K562 (cell line): ENCODE data around the gene FAHD2B. TPM values are rescaled to one million over a fixed set of nuclear protein-coding genes. Genes with fewer than 3 reads are reported as not detected.

Experiments used
- ATAC-seq: fragments of 200-7000 bp; cut with Tn5 transposase; 3 replicates; pipeline ENCODE4 v1.9.1; 2020; ENCODE audit warnings: moderate library complexity
- BruUV-seq: library from RNA; stranded (reverse); fragments of 400-500 nt; replicated peaks from 2 replicates; lab custom pipeline; 2021; lab: Mats Ljungman, UMichigan
- CTCF ChIA-PET: fragments of 300-600 bp; formaldehyde crosslinking; extraction: SDS; loops from one replicate; lab custom pipeline; 2021; ENCODE audit warnings: low intra/inter-chr PET ratio; lab: Yijun Ruan, JAX
- POLR2A ChIA-PET: fragments of 300-600, 350-650 bp; sonication (Branson Sonifier 250); formaldehyde crosslinking; extraction: SDS; loops from one replicate; lab custom pipeline; 2021; ENCODE audit warnings: antibody characterized with exemption, inconsistent platforms; lab: Yijun Ruan, JAX
- DNase-seq, 4 experiments: peaks; one replicate each; pipeline versions ENCODE4 v3.0.0 to v3.0.0-alpha.2; 2011 to 2018; ENCODE audit warnings: low spot score in 3 of 4, mixed read lengths in 3 of 4; ENCODE audit errors: extremely low read depth in 1 of 4
- FAIRE-seq: peaks from 2 replicates; lab custom pipeline; 2011; peaks lifted over from hg19 to GRCh38; lab: Jason Lieb, UNC
- H2AFZ ChIP-seq: 2 replicates; pipeline ENCODE4 v1.6.0; 2011; ENCODE audit warnings: low read depth, low read length, control low read depth, inconsistent platforms
- H3K27ac ChIP-seq: fragments of 200-600 bp; 3 replicates; pipeline ENCODE4 v1.8.0; 2011; ENCODE audit warnings: low read depth, mild to moderate bottlenecking, control low read depth, inconsistent platforms, low read length, moderate library complexity, mixed read lengths; ENCODE audit errors: extremely low read depth
- H3K27me3 ChIP-seq, 2 experiments: fragments of 300-600 bp in 1 of 2; 2 replicates in 1 of 2; 3 replicates in 1 of 2; pipeline versions ENCODE4 v1.6.0 to v1.8.0; 2011; ENCODE audit warnings: inconsistent platforms in 2 of 2, low read length in 2 of 2, mild to moderate bottlenecking in 1 of 2, mixed read lengths in 1 of 2, moderate library complexity in 1 of 2; ENCODE audit not compliant: control insufficient read depth in 2 of 2, insufficient read depth in 2 of 2
- H3K36me3 ChIP-seq: fragments of 300-600 bp; 3 replicates; pipeline ENCODE4 v1.8.0; 2011; ENCODE audit warnings: mild to moderate bottlenecking, low read length, inconsistent platforms; ENCODE audit not compliant: control insufficient read depth, insufficient read depth
- H3K4me1 ChIP-seq, 2 experiments: fragments of 200-600 bp in 1 of 2; replicated peaks in 1 of 2; 2 replicates in 1 of 2; 3 replicates in 1 of 2; pipeline versions ENCODE4 v1.5.1 to v1.8.0; 2011; ENCODE audit warnings: inconsistent platforms in 2 of 2, low read length in 2 of 2, mild to moderate bottlenecking in 1 of 2, mixed read lengths in 1 of 2, moderate library complexity in 1 of 2; ENCODE audit not compliant: control insufficient read depth in 2 of 2, insufficient read depth in 2 of 2
- H3K4me2 ChIP-seq: 2 replicates; pipeline ENCODE4 v1.6.1; 2011; ENCODE audit warnings: low read length, control low read depth, inconsistent platforms, mixed read lengths; ENCODE audit not compliant: insufficient read depth
- H3K4me3 ChIP-seq: fragments of 200-600 bp; sonication (generic), shearing (Covaris generic); 2 replicates; pipeline ENCODE4 v1.5.1; 2016; ENCODE audit warnings: control low read depth, inconsistent platforms
- H3K79me2 ChIP-seq: fragments of 200-600 bp; 3 replicates; pipeline ENCODE4 v1.8.0; 2011; ENCODE audit warnings: low read length, inconsistent platforms; ENCODE audit not compliant: control insufficient read depth, insufficient read depth
- H3K9ac ChIP-seq, 2 experiments: 2 replicates each; pipeline versions ENCODE4 v1.6.0 to v1.6.1; 2011; ENCODE audit warnings: low read depth in 2 of 2, low read length in 2 of 2, control low read depth in 1 of 2, inconsistent platforms in 1 of 2, mild to moderate bottlenecking in 1 of 2, mixed read lengths in 1 of 2; ENCODE audit not compliant: insufficient read depth in 1 of 2
- H3K9me1 ChIP-seq: one replicate; pipeline ENCODE4 v1.6.0; 2011; ENCODE audit warnings: inconsistent platforms, mild to moderate bottlenecking, low read length, moderate library complexity; ENCODE audit not compliant: control insufficient read depth, insufficient read depth
- H3K9me3 ChIP-seq: replicated peaks from 2 replicates; pipeline ENCODE4 v1.5.1; 2011; ENCODE audit warnings: low read depth, low read length, inconsistent platforms; ENCODE audit not compliant: control insufficient read depth, insufficient read depth
- H4K20me1 ChIP-seq: replicated peaks from 2 replicates; pipeline ENCODE4 v1.6.1; 2011; ENCODE audit warnings: low read length, inconsistent platforms, mixed read lengths; ENCODE audit not compliant: control insufficient read depth, insufficient read depth
- CCAR2 ChIP-seq: fragments of 200-400 bp; formaldehyde crosslinking; IDR thresholded peaks from 2 replicates; pipeline ENCODE4 v1.6.1; 2017; ENCODE audit warnings: mild to moderate bottlenecking, low read depth, low read length
- CHD1 ChIP-seq: fragments of 200-600 bp; sonication (generic); IDR thresholded peaks from one replicate; pipeline ENCODE4 v1.6.1; 2012; ENCODE audit warnings: mild to moderate bottlenecking, moderate library complexity, low read length, inconsistent platforms
- GATA2 ChIP-seq: sonication (generic); formaldehyde crosslinking; IDR thresholded peaks from 2 replicates; pipeline ENCODE4 v1.4.0; 2020; ENCODE audit warnings: mild to moderate bottlenecking, missing genetic modification reagents
- ILK ChIP-seq: fragments of 450-650 bp; IDR thresholded peaks from 2 replicates; pipeline ENCODE4 v1.6.1; 2016; ENCODE audit warnings: missing genetic modification characterization, low read depth, mild to moderate bottlenecking, missing compliant biosample characterization, moderate library complexity, borderline replicate concordance
- MGA ChIP-seq: fragments of 450-650 bp; IDR thresholded peaks from 2 replicates; pipeline ENCODE4 v1.6.1; 2016; ENCODE audit warnings: mild to moderate bottlenecking, moderate library complexity
- MYNN ChIP-seq, 2 experiments: sonication (generic); formaldehyde crosslinking in 1 of 2; IDR thresholded peaks; 2 replicates each; pipeline versions ENCODE4 v1.5.0 to v1.6.1; 2016 to 2020; ENCODE audit warnings: antibody characterized with exemption in 1 of 2, missing genetic modification reagents in 1 of 2
- SMARCE1 ChIP-seq: fragments of 450-650 bp; IDR thresholded peaks from 2 replicates; pipeline ENCODE4 v1.7.1; 2016; ENCODE audit warnings: mild to moderate bottlenecking
- SNIP1 ChIP-seq: fragments of 450-650 bp; IDR thresholded peaks from 2 replicates; pipeline ENCODE4 v1.7.1; 2017; ENCODE audit warnings: low read depth, mild to moderate bottlenecking
- ZFP36 ChIP-seq: fragments of 150-350 bp; IDR thresholded peaks from 2 replicates; pipeline ENCODE4 v1.6.1; 2018; ENCODE audit warnings: low read length, low read depth; ENCODE audit not compliant: partially characterized antibody
- ZKSCAN3 ChIP-seq: fragments of 250-450 bp; sonication (Bioruptor Pico); IDR thresholded peaks from 2 replicates; pipeline ENCODE4 v1.4.0; 2020
- ZNF146 ChIP-seq: IDR thresholded peaks from one replicate; pipeline ENCODE4 v1.6.1; 2018; ENCODE audit warnings: missing compliant biosample characterization; ENCODE audit not compliant: unreplicated experiment
- ZNF354B ChIP-seq: fragments of 250-450 bp; sonication (Bioruptor Pico); IDR thresholded peaks from 2 replicates; pipeline ENCODE4 v1.4.0; 2020
- WGBS: fragments of 100-300 bp; shearing (Covaris generic); methylation state at CpG from one replicate; pipeline ENCODE4 v1.1.6; 2016; ENCODE audit warnings: low coverage, mixed read lengths; ENCODE audit not compliant: insufficient coverage; ENCODE audit errors: missing lambda C conversion rate; 5-methylcytosine and 5-hydroxymethylcytosine counted together
- in situ Hi-C: fragments of 300-500 bp; cut with MboI; formaldehyde crosslinking; loops from 4 replicates; pipeline ENCODE4 v1.15.0; 2018; ENCODE audit warnings: inconsistent platforms, mixed read lengths
- intact Hi-C: fragments of 100-400 bp; cut with micrococcal nuclease; formaldehyde crosslinking; loops from 2 replicates; pipeline ENCODE4 v1.14.2; 2022
- polyA plus RNA-seq, 8 experiments: library from polyadenylated mRNA; depleted of rRNA in 4 of 8; stranded (reverse) in 5 of 8; unstranded in 3 of 8; fragments of >200 nt; fragmentation: Nextera tagmentation in 2 of 8; fragmentation: Illumina TruSeq in 1 of 8; extraction: Ambion mirVana in 2 of 8; extraction: Trizol in 1 of 8; gene quantifications; 2 replicates each; pipeline versions ENCODE4 v1.2.1 to v1.2.3, GENCODE V29; 2011 to 2014; ENCODE audit warnings: inconsistent platforms in 1 of 8, missing spikeins in 1 of 8
- total RNA-seq, 7 experiments: library from RNA; depleted of rRNA in 6 of 7; stranded (reverse); fragments of >200 nt in 6 of 7; fragmentation: Illumina TruSeq in 2 of 7; extraction: Trizol in 2 of 7; gene quantifications; 2 replicates each; pipeline versions ENCODE4 v1.2.1 to v1.2.3, GENCODE V29; 2011 to 2021; ENCODE audit warnings: low replicate concordance in 1 of 7

Gene FAHD2B
- total and polyA plus RNA-seq, 9 of the 15 experiments (the other 6 are each of a cell fraction or from before 2014, with no cell fraction given) = 4.7 to 36.6 (median 26.1) TPM

- BruUV-seq = no TSS peak
- in situ Hi-C loops = loop anchor here (5.0 kb wide), 1 partner anchor 250 kb away; no protein-coding TSS in a partner anchor
- Histone ChIP-seq H3K9me3 (no peaks in the 10 kb centered on the region), H3K79me2 (no peaks in the 10 kb centered on the region), H2AFZ (no peak overlapping the region), H3K4me3 (no peak overlapping the region), H3K9me1 (no peaks in the 10 kb centered on the region), H3K4me2 (no peak overlapping the region), H4K20me1 (no peaks in the 10 kb centered on the region), H3K36me3 (no peaks in the 10 kb centered on the region), H3K9ac (no peak overlapping the region), H3K27ac (no peak overlapping the region), H3K27me3 (peaks cover 8 to 9% of the 10 kb centered on the region in 2 experiments; a peak in 2 of 5 replicates), H3K4me1 (no peaks in the 10 kb centered on the region)
- ATAC-seq (no peak), FAIRE-seq (no peak), DNase-seq (no peak)
- ChIA-PET CTCF (no interaction called here), POLR2A (interaction anchor here (0.5 kb wide), 1 partner anchor 18 kb away, joined by 4 read pairs; no protein-coding TSS in a partner anchor)
- intact Hi-C loops = no loop called here
- WGBS = 0% methylated on average over 5 of the region's 5 CpGs
- TF ChIP-seq ZKSCAN3 (CRISPR knock-in tag) (no peak), SMARCE1 (no peak), SNIP1 (no peak), ZNF354B (no peak), ILK (tag) (no peak), ZFP36 (no peak), CHD1 (no peak), MYNN (IDR thresholded peaks at IDR 0.05) (no peak), MYNN (CRISPR knock-in tag; IDR thresholded peaks at IDR 0.05) (no peak), MGA (no peak), CCAR2 (no peak), GATA2 (CRISPR knock-in tag) (no peak), ZNF146 (no peak)
Observed at GRCh38 chr2:97067279-97068004, 27.2 kb downstream of the FAHD2B start.
